ENCODE data around the gene HSFX4.
"Not testable (repeated sequence)": the region's sequence is repeated elsewhere in the genome, so short reads cannot be mapped to it uniquely, and the experiment has no call there.

The HSFX4 gene, protein sequence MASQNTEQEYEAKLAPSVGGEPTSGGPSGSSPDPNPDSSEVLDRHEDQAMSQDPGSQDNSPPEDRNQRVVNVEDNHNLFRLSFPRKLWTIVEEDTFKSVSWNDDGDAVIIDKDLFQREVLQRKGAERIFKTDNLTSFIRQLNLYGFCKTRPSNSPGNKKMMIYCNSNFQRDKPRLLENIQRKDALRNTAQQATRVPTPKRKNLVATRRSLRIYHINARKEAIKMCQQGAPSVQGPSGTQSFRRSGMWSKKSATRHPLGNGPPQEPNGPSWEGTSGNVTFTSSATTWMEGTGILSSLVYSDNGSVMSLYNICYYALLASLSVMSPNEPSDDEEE
- 0 to 0.03 (median 0) reads per million in 18 experiments for total RNA-seq

DNA sequence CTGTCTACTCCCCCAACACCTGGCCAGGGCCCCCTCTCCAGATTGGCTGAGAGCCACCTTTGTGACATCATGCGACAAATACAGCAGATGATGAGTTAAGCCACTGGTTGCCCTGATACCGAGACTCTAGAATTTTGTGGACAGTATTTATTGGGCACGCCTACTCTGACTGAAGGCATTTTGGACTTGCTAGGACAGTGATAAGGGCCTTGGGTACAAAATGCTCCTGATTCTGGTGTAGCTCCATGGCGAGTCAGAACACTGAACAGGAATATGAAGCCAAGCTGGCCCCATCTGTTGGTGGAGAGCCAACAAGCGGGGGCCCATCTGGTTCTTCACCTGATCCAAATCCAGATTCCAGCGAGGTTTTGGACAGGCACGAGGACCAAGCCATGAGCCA, at the start of gene HSFX4:
Gene HSFX4, plus strand, starts transcription at position 174 of the 400 bp plus-strand sequence. Its CDS starts 72 bp downstream, at position 246.
- not testable (repeated sequence) for DNase-seq

DNA sequence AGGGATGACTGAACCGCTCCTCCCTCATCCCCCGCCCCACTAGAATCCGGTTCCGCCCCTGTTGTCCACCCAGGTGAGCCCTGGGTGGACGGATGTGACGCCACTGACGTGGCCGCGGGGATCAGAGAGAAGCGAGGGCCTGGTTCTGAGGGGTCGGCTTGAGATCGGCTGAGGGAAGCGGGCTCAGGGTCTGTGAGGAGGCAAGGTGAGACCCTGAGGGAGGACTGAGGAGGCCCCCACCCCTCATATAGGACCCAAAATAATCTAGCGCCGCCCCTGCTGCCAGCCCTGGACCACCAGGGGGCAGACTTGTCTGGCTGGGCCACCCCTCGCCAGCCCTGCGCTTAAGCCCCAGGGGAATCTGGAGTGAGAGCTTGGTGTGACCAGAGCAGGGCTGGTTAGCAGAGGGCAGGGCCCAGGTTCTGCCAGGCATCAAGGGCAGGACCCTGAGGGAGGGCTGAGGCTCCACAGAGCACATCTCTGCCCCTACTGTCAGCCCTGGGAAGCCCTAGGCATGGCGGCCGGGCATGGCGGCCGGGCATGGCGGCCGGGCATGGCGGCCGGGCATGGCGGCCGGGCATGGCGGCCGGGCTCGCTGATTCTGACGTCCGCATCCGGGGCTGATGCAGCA, 48.2 kb upstream of the HSFX4 start, which contains the start of gene MAGEA8:
Gene MAGEA8, plus strand, starts transcription at position 103 of the 631 bp plus-strand sequence. CDS start 3,090 bp downstream, outside the sequence.
- no peak for DNase-seq

DNA sequence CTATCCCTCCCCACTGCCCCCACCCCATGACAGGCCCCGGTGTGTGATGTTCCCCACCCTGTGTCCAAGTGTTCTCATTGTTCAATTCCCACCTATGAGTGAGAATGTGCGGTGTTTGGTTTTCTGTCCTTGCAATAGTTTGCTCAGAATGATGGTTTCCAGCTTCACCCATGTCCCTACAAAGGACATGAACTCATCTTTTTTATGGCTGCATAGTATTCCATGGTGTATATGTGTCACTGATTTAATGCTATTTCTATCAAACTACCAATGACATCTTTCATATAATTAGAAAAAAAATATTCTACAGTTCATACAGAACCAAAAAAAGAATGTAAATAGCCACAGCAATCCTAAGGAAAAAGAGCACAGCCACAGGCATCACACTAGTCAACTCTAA, 38.5 kb upstream of the HSFX4 start:
- not testable (repeated sequence) for DNase-seq

DNA sequence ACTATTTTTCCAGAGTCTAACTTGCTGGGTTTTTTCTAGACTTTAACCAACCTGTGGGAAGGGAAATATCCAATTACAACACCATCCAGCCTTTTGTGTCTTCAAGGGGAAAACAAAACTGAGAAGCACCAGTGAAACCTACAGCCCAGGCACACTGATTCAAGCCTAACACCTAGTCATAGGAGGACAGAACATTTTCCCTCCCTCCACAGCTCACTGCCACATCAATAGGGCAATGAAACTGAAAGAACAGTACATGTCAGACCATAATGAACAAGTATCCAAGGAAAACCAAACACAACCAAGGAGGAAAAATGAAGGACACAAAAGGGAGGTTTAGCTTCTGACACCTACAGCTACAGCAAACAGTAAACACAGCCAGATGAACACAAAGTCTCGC, 30.8 kb upstream of the HSFX4 start:
- no peak for DNase-seq

DNA sequence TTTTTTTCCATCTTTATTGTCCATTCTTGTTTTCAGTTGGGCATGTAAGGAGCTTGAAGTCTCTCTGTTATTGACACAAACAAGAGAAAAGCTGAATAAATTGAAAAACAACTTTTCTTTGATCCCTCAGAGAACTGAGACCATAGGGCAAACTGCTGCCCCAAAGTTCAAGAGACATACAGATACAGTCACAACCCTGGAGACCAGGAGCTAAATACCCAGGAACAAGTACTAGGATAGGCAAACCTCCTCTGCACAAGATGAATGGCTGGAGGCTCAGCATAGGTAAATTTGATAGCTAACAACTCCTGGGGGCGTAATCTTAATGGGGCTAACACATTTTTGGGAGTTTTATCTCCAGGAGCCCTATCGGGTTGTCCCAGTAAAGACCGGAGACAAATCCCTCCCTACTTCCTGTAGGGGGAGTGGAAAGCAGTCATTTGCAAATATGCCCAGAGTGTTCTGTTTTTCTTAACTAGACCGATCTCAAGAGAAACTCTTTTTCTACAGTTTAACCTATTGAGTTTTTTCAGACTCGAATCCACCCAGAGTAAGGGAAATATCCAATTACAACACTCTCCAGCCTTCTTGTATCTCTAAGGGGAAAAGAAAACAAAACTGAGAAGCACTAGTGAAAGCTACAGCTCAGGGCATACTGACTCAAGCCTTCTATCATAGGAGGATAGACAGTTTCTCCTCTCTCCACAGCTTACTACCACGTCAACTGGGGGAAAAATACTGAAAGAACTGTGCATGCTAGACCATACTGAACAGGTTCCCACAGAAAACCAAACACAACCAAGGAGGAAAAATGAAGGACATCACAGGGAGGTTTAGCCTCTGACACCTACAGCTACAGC, 25.3 kb upstream of the HSFX4 start:
- peak in 1 of 2 donors; percentile 3 for DNase-seq

DNA sequence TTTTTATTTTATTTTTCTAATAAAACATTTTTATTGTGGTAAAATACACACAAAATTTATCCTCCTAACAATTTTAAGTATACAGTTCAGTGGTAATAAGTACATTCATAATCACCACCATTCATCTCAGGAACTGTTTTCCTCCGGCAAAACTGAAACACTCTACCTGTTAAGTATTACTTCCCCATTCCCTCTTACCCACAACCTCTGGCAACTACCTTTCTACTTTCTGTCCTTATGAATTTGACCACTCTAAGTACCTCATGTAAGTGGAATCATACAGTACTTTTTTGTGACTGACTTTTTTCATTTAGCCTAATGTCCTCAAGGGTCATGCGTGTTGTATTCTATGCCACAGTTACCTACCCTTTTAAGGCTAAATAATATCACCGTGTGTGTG, 21.1 kb upstream of the HSFX4 start:
- DNase-seq, result no peak

DNA sequence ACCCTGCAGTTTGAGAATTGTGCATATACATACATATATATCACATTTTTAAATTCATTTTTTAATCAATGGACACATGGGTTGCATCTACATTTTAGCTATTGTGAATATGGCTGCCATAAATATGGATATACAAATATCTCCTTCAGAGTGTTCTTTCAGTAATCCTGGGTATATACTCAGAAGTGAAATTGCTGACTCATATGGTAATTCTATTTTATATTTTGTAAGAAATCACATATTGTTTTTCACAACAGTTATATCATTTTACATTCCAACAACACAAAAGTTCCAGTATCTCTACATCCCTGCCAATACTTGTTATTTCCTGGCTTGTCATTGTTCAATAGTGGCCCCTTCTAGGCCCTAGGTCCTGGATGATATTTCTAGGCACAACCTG, 20.6 kb upstream of the HSFX4 start:
- DNase-seq, result no peak

DNA sequence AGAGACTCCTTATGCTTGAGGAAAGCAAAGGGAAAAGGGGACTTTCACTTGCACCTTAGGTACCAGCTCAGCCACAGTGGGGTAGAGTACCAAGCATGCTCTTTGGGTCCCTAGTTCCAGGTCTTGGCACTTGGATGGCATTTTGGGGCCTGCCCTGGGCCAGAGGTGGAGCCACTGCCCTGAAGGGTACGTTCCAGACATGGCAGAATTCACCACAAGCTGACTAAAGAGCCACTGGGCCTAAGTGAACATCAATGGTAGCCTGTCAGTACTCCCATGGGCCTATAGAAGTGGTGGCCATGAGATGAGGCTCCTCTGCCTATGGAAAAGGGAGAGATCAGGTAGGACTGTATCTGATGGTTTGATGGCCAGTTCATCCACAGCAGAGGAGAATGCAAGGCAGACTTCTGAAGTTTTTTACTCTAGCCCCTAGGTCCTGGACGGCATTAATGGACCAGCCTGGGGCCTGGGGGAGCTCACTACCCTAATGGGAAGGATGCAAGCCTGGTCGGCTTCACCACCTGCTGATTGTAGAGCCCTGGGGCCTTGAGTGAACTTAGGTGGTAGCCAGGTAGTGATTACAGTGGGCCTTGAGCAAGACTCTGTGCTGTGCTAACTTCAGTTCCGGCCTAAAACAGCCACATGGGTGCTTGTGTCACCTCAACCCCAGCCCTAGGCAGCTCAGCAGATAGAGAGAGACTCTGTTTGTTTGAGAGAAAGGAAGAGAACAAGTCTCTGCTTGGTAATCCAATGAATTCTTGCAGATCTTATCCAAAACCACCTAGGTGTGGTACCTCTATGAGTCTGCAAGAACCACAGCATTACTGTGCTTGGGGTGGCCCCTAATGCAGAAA, 19.8 kb upstream of the HSFX4 start:
- no peak for DNase-seq

DNA sequence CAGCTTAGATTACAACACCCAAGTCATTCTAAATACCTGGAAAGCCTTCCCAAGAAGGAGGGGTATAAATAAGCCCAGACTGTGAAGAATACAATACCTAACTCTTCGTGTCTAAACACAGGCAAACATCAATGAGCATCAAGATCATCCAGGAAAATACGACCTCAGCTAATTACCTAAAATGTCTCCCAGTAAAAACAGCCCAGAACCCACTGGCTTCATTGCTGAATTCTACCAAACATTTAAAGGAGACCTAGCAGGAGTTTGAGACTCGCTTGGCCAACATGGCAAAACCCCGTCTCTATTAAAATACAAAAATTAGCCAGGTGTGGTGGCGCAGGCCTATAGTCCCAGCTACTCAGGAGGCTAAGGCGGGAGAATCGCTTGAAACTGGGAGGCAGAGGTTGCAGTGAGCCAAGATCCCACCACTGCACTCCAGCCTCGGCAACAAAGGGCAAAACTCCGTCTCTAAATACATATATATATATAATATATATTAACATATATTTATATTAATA, 19.1 kb upstream of the HSFX4 start:
- no peak for DNase-seq

DNA sequence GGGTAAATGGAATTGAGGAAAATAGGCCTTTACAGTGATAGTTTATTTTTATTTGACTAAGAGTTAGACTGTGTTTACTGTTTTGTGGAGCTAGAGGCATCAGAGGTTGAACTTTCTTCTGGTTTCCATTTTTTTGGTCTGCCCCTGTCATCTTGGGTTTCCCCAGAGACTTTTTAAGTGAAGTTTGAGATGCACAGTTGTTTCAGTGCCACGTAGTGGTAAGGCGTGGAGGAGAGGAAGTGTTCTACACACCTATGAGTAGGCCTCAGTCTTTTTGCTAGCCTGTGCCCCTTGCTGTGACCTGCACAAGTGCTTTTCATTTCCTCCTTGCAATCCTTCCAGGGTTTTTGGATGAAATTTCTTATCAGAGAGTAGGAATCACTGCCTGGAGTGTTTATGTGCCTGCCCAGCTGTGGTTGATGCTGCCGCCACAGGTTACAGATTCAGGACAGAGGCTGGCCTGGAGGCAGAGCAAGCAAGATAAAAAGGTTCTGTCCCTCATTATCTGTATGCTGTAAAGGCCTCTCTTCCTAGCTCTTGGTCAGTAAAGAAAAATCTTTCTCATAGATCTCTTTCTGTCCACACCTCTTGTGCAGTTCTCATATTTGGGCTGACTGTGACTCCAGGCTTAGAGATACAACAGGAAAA, 12.5 kb upstream of the HSFX4 start:
- no peak for DNase-seq

DNA sequence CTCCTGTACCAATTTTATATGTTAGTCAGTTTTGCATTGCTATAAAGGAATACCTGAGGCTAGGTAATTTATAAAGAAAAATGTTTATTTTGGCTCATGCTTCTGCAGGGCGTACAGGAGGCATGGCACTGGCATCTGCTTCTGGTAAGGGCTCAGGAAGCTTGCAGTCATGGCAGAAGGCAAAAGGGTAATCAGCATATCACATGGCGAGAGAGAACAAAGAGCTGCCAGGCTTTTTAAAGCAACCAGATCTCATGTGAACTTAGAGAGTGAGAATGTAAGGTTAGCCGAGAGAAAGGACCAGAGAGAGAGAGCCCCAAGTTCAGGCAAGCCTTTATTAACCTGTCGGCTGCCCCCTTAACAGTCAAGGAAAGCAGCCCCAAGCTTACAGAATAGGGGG, 5.5 kb upstream of the HSFX4 start:
- DNase-seq, result not testable (repeated sequence)

DNA sequence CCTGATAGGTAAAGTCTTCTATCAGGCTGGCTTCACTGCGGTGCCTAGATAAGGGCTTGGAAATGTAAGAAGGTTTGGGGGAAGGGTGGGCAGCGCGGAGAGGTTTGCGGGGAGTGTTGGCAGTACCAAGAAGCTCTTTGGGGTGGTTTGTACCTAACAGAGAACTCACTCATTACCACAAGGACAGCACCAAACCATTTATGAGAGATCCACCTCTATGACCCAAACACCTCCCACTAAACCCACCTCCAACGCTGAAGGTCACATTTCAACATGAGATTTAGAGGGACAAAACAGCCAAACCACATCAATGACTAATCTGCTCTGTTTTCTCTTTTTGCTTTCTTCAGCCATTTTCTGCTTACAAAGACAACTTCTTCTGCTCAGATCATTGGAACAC, 4.9 kb upstream of the HSFX4 start:
- DNase-seq, result not testable (repeated sequence)

DNA sequence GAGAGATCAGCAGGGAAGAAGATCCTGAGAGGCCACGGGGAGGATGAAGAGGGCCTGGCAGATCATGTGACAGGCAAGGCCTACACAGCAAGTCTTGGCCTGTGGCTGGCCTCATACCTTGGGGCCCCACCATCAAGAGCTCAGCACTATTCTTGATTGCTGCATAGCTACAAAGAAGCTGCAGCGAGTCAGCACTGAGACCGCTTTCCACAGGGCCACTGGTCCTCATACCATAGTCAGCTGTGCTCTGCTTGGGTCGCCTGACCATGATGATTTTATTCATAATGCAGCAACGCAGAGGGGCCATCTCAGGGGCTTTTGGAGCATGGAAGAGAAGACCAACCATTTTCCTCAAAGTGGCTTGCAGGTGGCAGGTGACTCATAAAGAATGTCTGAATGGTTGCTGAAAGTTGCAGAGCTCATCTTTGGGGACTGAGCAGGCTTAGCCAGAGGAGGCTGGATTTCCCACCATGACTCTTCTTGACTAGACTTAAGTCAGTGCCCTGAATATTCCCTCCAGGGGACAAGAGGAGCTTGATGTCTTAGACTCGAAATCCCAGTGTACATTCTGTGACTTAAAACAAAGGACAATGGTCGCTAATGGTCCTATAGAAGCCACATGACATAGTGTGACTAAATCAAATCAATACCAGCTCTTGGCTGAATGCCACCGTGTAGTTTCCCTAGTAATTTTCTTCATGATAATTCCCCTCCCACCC, 2.0 kb upstream of the HSFX4 start:
- DNase-seq, result not testable (repeated sequence)

DNA sequence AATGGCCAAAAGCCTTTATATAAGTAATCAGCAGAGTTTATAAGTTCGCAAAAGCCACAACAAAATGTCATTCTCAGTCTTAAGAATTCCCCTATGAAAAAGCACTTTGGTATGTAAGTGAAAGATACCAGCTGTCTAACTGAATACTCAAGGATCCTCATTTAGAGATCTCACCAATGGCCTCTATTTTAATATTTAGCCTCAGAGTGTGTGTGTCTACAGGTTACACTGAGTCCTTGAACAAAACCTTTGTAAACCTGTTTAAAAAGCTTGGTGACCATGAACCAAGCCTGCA, 1.5 kb upstream of the HSFX4 start:
- not testable (repeated sequence) for DNase-seq

DNA sequence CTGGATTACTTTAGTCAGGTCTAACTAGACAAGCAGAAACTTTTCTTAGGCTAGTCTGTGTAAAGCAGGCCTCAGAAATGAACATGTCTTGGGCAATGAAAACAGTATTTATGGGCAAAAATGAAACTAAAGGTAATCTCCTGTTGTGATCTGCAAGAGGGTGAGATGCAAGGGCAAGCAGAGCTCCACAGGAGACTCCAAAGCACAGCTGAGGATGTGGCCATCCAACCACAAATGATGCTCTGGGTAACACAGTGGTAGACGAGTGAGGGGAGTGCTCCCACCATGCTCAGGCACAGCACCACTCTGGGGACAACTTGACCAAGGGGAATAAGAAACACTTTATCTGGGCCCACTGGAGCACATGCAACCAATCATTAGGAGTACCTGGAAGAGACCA, 738 bp upstream of the HSFX4 start:
- DNase-seq, result not testable (repeated sequence)

DNA sequence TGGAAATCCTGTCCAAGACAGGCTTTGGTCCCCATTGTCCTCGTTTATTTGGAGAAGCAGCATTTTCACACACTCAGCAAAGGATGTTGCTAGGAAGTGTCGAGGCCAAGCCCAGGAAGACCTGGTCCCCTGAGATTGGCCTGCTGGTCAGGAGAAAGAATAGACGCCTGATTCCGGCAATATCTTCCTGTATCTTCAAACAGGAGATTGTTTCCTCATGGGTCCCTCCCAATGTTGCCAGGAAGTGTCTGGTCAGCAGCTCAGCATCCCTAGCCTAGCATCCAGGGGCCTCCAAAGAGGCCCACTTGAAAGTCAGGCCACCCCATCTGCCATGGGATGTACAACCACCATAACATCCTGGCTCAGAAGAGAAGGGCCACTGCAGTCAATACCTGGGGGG, 2.0 kb downstream of the HSFX4 start:
- DNase-seq, result not testable (repeated sequence)

DNA sequence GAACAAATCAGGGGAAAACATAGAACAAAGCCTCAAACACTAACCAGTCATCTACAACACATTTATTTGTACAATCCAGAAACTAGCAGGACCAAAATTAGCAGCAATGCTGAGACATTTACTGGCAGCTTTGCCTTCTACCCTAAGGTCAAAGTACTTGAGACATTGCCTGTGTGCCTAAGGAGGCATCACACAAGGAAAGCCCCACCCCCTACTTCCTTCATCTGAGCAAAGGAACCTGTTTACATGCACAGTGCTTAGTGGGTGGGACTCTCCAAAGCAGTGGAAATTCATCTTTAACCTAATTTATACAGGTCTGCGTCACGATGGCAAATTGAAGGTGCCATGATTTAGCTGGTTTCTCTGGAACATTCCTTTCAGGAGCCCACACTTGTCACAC, 2.8 kb downstream of the HSFX4 start:
- DNase-seq, result not testable (repeated sequence)

DNA sequence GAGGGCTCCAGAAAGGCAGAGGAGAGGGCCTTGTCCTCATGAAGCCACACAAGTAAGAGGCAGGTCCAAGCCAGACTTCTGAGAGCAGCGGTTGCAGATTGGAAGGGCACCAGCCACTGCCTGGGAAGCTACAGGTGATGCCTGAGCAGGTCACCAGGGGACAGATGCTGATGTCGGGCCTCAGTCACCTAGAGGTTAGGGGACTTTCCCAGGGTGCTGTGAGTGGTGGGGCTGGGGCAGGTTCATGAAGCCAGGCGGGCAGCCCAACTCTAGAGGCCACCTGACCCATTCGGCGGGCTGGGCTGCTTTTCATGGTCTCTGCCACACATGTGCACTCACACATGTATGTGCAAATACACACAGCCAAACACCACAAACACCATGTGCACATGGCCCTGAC, 3.6 kb downstream of the HSFX4 start:
- DNase-seq, result not testable (repeated sequence)

DNA sequence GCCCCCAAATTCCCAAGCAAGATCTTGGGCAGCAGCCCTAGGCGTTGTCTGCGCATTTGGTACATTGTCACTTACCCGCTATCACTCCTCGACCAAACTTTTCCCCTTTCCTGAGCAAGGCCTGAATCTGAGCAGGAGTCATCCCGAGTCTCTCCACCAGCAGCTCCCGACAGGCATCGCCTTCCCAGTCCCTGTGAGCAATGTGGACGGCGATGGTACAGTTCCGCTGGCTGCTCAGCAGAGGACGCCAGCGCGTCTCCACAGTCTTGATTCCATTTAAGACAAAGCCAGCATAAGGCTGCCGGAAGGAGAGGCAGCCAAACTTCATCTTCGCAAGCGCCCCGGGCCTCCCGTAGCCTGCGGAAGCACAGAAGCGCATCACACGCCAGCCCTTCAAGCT, 4.2 kb downstream of the HSFX4 start:
- DNase-seq, result not testable (repeated sequence)

DNA sequence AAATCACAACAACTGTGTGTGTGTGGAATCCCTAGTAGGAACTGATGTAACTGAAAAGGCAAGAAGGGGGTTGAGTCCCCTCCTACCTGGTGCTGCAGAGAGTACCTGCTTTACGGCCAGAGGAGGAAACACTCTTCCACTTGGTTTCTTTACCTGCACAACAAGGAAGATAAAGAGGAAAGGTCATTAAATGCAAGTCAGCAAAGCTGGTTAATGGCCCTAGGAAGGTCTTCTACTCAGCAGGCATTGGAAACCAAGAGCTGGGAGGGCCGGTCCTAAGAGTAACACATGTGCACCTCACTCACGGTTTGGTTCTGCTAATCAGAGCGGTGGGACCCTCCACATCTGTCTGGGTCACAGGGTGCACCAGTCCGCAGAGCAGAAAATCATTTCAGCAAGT, 8.0 kb downstream of the HSFX4 start:
- DNase-seq, result not testable (repeated sequence)

DNA sequence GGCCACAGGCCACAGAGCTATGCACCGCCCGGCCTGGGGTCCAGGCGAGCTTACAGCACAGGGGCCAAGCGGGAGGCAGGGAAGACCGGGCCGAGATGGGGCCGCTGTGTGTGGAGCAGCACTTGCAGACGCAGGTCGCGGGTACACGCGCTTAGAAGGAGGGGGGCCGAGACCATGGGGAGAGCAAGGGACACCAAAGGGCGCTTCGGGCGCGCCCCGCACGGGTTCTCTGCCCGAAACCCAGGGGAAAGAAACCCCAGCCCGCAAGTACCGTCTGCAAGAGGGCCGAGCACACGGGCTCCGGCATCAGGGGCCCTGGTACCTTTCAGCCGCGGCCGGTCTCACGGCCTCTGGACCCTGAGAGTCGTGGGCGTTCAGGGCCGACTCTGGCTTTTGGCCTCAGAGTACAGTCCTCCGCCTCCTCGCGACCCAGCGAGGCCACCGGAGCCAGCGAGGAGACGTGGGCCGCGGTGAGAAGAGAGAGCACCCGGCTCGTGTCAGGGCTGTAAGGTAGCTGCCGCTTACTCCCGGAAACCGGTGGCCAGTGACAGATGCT, 8.6 kb downstream of the HSFX4 start:
- no peak for DNase-seq

Measured in inflammatory macrophage (primary cell).